Sigmoid colon (tissue), 7 donors: ENCODE measurements around the gene OR5K4. TPM values are rescaled to one million over a fixed set of nuclear protein-coding genes. Genes with fewer than 3 reads are reported as not detected.

Experiments used
- DNase-seq: peaks from one replicate; pipeline ENCODE4 v3.0.0-alpha.2; 2019
- H3K27ac ChIP-seq, 4 donors: fragments of 200-600 bp; sonication (generic); one replicate each; pipeline ENCODE4 v1.5.1; 2016 to 2019; ENCODE audit warnings: mild to moderate bottlenecking in 1 of 4
- H3K27me3 ChIP-seq, 3 donors: fragments of 200-600 bp; sonication (generic); one replicate each; pipeline ENCODE4 v1.5.1; 2019; ENCODE audit warnings: mild to moderate bottlenecking in 1 of 3
- H3K36me3 ChIP-seq, 4 donors: fragments of 200-600 bp; sonication (generic); one replicate each; pipeline ENCODE4 v1.5.1; 2016 to 2019
- H3K4me1 ChIP-seq, 4 donors: fragments of 200-600 bp; sonication (generic); one replicate each; pipeline ENCODE4 v1.5.1; 2017 to 2019
- H3K4me3 ChIP-seq, 4 donors: fragments of 200-600 bp; sonication (generic); one replicate each; pipeline ENCODE4 v1.5.1; 2017 to 2019; ENCODE audit warnings: mild to moderate bottlenecking in 2 of 4, moderate library complexity in 1 of 4
- H3K9me3 ChIP-seq, 4 donors: fragments of 200-600 bp in 3 of 4; sonication (generic) in 3 of 4; one replicate each; pipeline versions ENCODE4 v1.5.1 to v1.6.1; 2013 to 2019
- CTCF ChIP-seq, 4 experiments: fragments of 450-650 bp in 3 of 4; fragments of 200-600 bp in 1 of 4; IDR thresholded peaks; one replicate each; pipeline ENCODE4 v1.5.1; 2016 to 2019; ENCODE audit warnings: antibody characterized with exemption in 4 of 4, mild to moderate bottlenecking in 3 of 4, moderate library complexity in 2 of 4
- EP300 ChIP-seq, 4 donors: sonication (generic); formaldehyde crosslinking; IDR thresholded peaks; one replicate each; pipeline ENCODE4 v1.6.1; 2017; ENCODE audit warnings: antibody characterized with exemption in 4 of 4
- POLR2A ChIP-seq, 2 donors: fragments of 450-650 bp; IDR thresholded peaks; one replicate each; pipeline ENCODE4 v1.6.1; 2016; ENCODE audit warnings: antibody characterized with exemption in 2 of 2, mild to moderate bottlenecking in 2 of 2, moderate library complexity in 2 of 2
- POLR2AphosphoS5 ChIP-seq, 4 donors: sonication (generic); formaldehyde crosslinking; IDR thresholded peaks; one replicate each; pipeline ENCODE4 v1.6.1; 2017; ENCODE audit warnings: antibody characterized with exemption in 4 of 4
- WGBS, 2 donors: extraction: QIAGEN DNeasy Blood & Tissue Kit; methylation state at CpG; one replicate each; pipeline ENCODE4 v1.1.7; 2013; 5-methylcytosine and 5-hydroxymethylcytosine counted together
- intact Hi-C: fragments of 100-400 bp; cut with DNase I; formaldehyde crosslinking; loops from one replicate; pipeline ENCODE4 v1.15.1; 2023
- polyA plus RNA-seq, 3 donors: library from polyadenylated mRNA; stranded (reverse); fragments of 200-250 nt; gene quantifications; one replicate each; pipeline ENCODE4 v1.2.3, GENCODE V29; 2013
- total RNA-seq, 4 donors: library from RNA; depleted of rRNA; stranded (reverse); fragments of >200 nt; gene quantifications; one replicate each; pipeline ENCODE4 v1.1.0, GENCODE V29; 2016
- donor health status: healthy with polysubstance abuse.
- donor health status: Bipolar disorder and iron deficiency.
- donor health status: healthy.

The OR5K4 gene
- not detected for total RNA-seq
- not detected for polyA plus RNA-seq

GRCh38 chr3:98353554-98353953 lies at the start of gene OR5K4:
Gene OR5K4, plus strand, starts transcription at chr3:98353854. Its CDS starts 0 bp downstream, at chr3:98353854.
- Histone ChIP-seq H3K36me3 (no peaks in the 10 kb centered on the region), H3K27ac (no peak within 1 kb of the TSS), H3K4me3 (no peak within 1 kb of the TSS), H3K9me3 (no peaks in the 10 kb centered on the region), H3K27me3 (no peaks in the 10 kb centered on the region), H3K4me1 (no peaks in the 10 kb centered on the region)
- WGBS, 2 donors: 74 to 80% methylated on average over 2 of the region's 2 CpGs
- no peak for DNase-seq
- intact Hi-C loops: no loop called here
- TF ChIP-seq CTCF (IDR thresholded peaks at IDR 0.05) (no peak), EP300 (IDR thresholded peaks at IDR 0.05) (no peak), POLR2AphosphoS5 (IDR thresholded peaks at IDR 0.05) (no peak), POLR2A (IDR thresholded peaks at IDR 0.05) (no peak)

GRCh38 chr3:98322101-98322500 lies 31.6 kb upstream of the OR5K4 start:
- TF ChIP-seq POLR2AphosphoS5 (IDR thresholded peaks at IDR 0.05) (no peak), CTCF (IDR thresholded peaks at IDR 0.05) (no peak), EP300 (IDR thresholded peaks at IDR 0.05) (no peak), POLR2A (IDR thresholded peaks at IDR 0.05) (no peak)
- H3K4me3 ChIP-seq: no peak overlapping the region
- no peaks in the 10 kb centered on the region for H3K4me1 ChIP-seq
- WGBS, 2 donors: 76 to 79% methylated on average over 2 of the region's 2 CpGs
- intact Hi-C loops: no loop called here
- no peak overlapping the region for H3K27ac ChIP-seq
- no peaks in the 10 kb centered on the region for H3K9me3 ChIP-seq
- H3K27me3 ChIP-seq: no peaks in the 10 kb centered on the region
- DNase-seq: no peak
- no peaks in the 10 kb centered on the region for H3K36me3 ChIP-seq

- DNase-seq: no peak
- H3K36me3 ChIP-seq: no peaks in the 10 kb centered on the region
- H3K9me3 ChIP-seq: no peaks in the 10 kb centered on the region
- TF ChIP-seq EP300 (IDR thresholded peaks at IDR 0.05) (no peak), POLR2A (IDR thresholded peaks at IDR 0.05) (no peak), POLR2AphosphoS5 (IDR thresholded peaks at IDR 0.05) (no peak), CTCF (IDR thresholded peaks at IDR 0.05) (no peak)
- no peak overlapping the region for H3K27ac ChIP-seq
- H3K4me1 ChIP-seq: no peaks in the 10 kb centered on the region
- no peaks in the 10 kb centered on the region for H3K27me3 ChIP-seq
- intact Hi-C loops: no loop called here
- H3K4me3 ChIP-seq: no peak overlapping the region
- 63 to 84% methylated on average over 2 of the region's 2 CpGs for WGBS, 2 donors
Measured at GRCh38 chr3:98322686-98323085, 31.0 kb upstream of the OR5K4 start.

- DNase-seq: no peak
- no peak overlapping the region for H3K4me3 ChIP-seq
- no peaks in the 10 kb centered on the region for H3K36me3 ChIP-seq
- no peaks in the 10 kb centered on the region for H3K9me3 ChIP-seq
- intact Hi-C loops: no loop called here
- TF ChIP-seq POLR2AphosphoS5 (IDR thresholded peaks at IDR 0.05) (no peak), CTCF (IDR thresholded peaks at IDR 0.05) (no peak), POLR2A (IDR thresholded peaks at IDR 0.05) (no peak), EP300 (IDR thresholded peaks at IDR 0.05) (no peak)
- no peaks in the 10 kb centered on the region for H3K4me1 ChIP-seq
- no peaks in the 10 kb centered on the region for H3K27me3 ChIP-seq
- no peak overlapping the region for H3K27ac ChIP-seq
Measured at GRCh38 chr3:98323425-98323824, 30.2 kb upstream of the OR5K4 start.

- no peak for DNase-seq
- Histone ChIP-seq H3K9me3 (no peaks in the 10 kb centered on the region), H3K27me3 (peaks cover 0 to 3% (median 0%) of the 10 kb centered on the region in 3 donors), H3K4me3 (no peak overlapping the region), H3K27ac (no peak overlapping the region), H3K36me3 (no peaks in the 10 kb centered on the region), H3K4me1 (no peaks in the 10 kb centered on the region)
- intact Hi-C loops: no loop called here
- TF ChIP-seq POLR2A (IDR thresholded peaks at IDR 0.05): no peak
- TF ChIP-seq POLR2AphosphoS5 (IDR thresholded peaks at IDR 0.05): no peak
- TF ChIP-seq CTCF (IDR thresholded peaks at IDR 0.05): no peak
- no peak for TF ChIP-seq EP300 (IDR thresholded peaks at IDR 0.05)
- WGBS, 2 donors: 43 to 81% methylated on average over 12 of the region's 12 CpGs
Measured at GRCh38 chr3:98325055-98325454, 28.6 kb upstream of the OR5K4 start.
